Measurements from ENCODE around the gene C12orf56.

- TF ChIP-seq CTCF (IDR thresholded peaks at IDR 0.05; ENCODE audit: low read depth, low read length, missing input control), result no peak
- no peak for TF ChIP-seq REST (IDR thresholded peaks at IDR 0.05)
- no peak for TF ChIP-seq JUND (IDR thresholded peaks at IDR 0.05)
- no peak for TF ChIP-seq RAD21 (IDR thresholded peaks at IDR 0.05)
- no peak for TF ChIP-seq TAF1 (conservative IDR thresholded peaks at IDR 0.05)
Observed at GRCh38 chr12:64352181-64352580, 38.4 kb downstream of the C12orf56 start.
